ENCODE measurements around the gene NDUFA7.

Gene NDUFA7

GRCh38 chr19:8335343-8336071 lies 14.3 kb upstream of the NDUFA7 start:
- ChIA-PET POLR2A (interaction anchor here (0.6 to 4.4 kb wide), 3 partner anchors 13 to 178 kb away, joined by 3 to 30 read pairs (median 4); partner anchors contain the start of genes NDUFA7, RAB11B, RPS28 and ZNF414), CTCF (interaction anchor here (1.0 to 1.1 kb wide), 2 partner anchors 18 kb away, joined by 3 read pairs; no protein-coding TSS in a partner anchor)
- no peak for DNase-seq (ENCODE audit: extremely low spot score)
- no peak for TF ChIP-seq ARNT (IDR thresholded peaks at IDR 0.05)
- TF ChIP-seq BHLHE40 (IDR thresholded peaks at IDR 0.05; ENCODE audit: borderline replicate concordance), result no peak
- TF ChIP-seq CTBP1 (IDR thresholded peaks at IDR 0.05; ENCODE audit: borderline replicate concordance), result no peak
- TF ChIP-seq SUZ12 (IDR thresholded peaks at IDR 0.05), result no peak
- TF ChIP-seq FOXK2 (IDR thresholded peaks at IDR 0.05), result no peak
- no peak for TF ChIP-seq L3MBTL2 (conservative IDR thresholded peaks at IDR 0.05)
- no peak for TF ChIP-seq FOXA1 (IDR thresholded peaks at IDR 0.05)
- TF ChIP-seq ZNF384 (IDR thresholded peaks at IDR 0.05), result no peak
- TF ChIP-seq FOXM1 (IDR thresholded peaks at IDR 0.05; ENCODE audit: borderline replicate concordance), result no peak
- TF ChIP-seq SP1 (IDR thresholded peaks at IDR 0.05), result no peak
- TF ChIP-seq NFRKB (IDR thresholded peaks at IDR 0.05), result no peak
- TF ChIP-seq LEF1 (IDR thresholded peaks at IDR 0.05; ENCODE audit: borderline replicate concordance), result no peak
- TF ChIP-seq HDGF (IDR thresholded peaks at IDR 0.05; ENCODE audit: borderline replicate concordance), result no peak
- TF ChIP-seq ELF4 (IDR thresholded peaks at IDR 0.05), result no peak
- no peak for TF ChIP-seq PKNOX1 (IDR thresholded peaks at IDR 0.05)
- TF ChIP-seq TARDBP (IDR thresholded peaks at IDR 0.05), result no peak

GRCh38 chr19:8334458-8335342 lies 13.5 kb upstream of the NDUFA7 start:
- ChIA-PET CTCF (interaction anchor here (1.0 kb wide), 1 partner anchor 19 kb away, joined by 3 read pairs; no protein-coding TSS in a partner anchor), POLR2A (interaction anchor here (1.0 to 4.4 kb wide), 3 partner anchors 12 to 191 kb away, joined by 3 to 30 read pairs (median 4); partner anchors contain the start of genes NDUFA7, RPS28 and ZNF414)
- peak; percentile 78 for DNase-seq (ENCODE audit: extremely low spot score)
- no peak for TF ChIP-seq LEF1 (IDR thresholded peaks at IDR 0.05; ENCODE audit: borderline replicate concordance)

DNA sequence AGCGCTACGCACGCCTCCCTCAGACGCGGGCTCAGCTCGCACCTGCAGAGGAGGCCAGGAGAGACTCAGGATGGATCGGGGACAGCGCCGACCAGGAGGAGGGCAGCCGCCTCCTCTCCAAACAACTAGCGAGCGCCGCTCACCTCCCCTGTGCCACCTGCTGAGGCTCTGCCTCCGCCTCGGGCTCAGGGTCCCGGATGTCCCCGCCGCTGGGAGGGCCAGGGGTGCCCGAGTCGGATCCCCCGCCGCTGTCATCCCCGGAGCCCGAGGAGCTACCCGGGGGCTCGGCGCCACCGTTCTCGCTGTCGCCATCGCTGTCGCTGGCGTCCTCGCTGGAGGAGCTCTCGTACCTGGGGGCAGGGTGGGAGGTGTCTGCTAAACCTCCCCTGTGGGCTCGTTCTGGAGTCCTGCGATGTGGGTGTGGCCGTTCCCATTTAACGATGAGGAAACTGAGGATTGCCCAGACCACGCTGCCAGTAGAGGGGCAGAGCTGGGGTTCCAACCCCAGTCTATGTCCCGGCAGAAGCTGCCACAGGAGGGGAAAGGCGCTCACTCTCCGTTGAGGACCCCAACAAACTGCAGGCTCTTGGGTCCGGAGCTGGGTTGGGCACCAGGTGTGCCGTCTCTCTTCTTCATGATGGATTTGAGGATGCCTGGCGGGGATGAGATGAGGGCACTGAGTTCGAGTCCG lies 12.7 kb upstream of the NDUFA7 start:
- TF ChIP-seq PKNOX1 (IDR thresholded peaks at IDR 0.05) (no peak), NFRKB (IDR thresholded peaks at IDR 0.05) (no peak), CTBP1 (IDR thresholded peaks at IDR 0.05; ENCODE audit: borderline replicate concordance) (no peak), LEF1 (IDR thresholded peaks at IDR 0.05; ENCODE audit: borderline replicate concordance) (no peak), FOXA1 (IDR thresholded peaks at IDR 0.05) (no peak), HDGF (IDR thresholded peaks at IDR 0.05; ENCODE audit: borderline replicate concordance) (no peak), L3MBTL2 (conservative IDR thresholded peaks at IDR 0.05) (no peak), ZNF384 (IDR thresholded peaks at IDR 0.05) (no peak), ELF4 (IDR thresholded peaks at IDR 0.05) (no peak), ARNT (IDR thresholded peaks at IDR 0.05) (no peak), SP1 (IDR thresholded peaks at IDR 0.05) (no peak), SUZ12 (IDR thresholded peaks at IDR 0.05) (no peak)
- DNase-seq (ENCODE audit: extremely low spot score), result no peak
- CTCF ChIA-PET, result no interaction called here
- POLR2A ChIA-PET, result interaction anchor here (1.0 to 4.4 kb wide), 3 partner anchors 12 to 192 kb away, joined by 3 to 30 read pairs (median 4); partner anchors contain the start of genes NDUFA7, RPS28 and ZNF414

DNA sequence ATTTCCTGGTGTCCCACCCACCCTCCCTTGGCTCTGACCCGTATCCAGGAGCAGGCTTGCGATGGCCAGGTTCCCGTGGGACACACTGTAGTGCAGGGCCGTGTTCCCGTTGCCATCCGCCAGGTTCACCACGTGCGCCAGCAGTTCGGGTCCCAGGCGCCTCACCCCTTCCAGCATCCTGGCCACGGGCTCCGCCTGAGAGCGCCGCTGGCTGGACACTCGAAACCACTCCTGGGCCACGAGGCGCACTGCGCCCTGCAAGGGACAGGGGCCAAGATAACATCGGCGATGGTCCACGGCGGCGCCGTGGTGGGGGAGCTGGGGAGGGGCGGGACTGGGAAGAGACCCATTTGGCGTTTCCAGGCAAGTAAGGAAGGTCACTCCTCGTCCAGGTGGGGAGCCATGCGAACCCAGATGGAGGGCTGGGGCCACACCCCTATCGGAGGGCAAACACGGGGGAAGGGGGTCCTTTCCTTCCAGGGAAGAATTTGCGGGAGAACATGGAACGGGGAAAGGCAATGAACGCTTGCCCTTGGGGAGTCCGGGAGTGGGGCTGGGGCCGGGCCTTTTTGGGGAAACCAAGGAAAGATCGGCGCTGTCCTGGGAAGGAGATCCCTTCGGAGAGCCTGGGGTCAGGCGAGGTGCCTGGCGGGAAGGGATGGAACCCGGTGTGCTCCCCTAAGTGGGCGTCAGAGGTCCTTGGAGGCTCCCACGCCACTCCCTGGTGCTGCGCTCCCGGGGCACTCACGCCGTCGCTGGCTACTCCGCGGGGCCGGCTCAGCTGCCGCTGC lies 12.0 kb upstream of the NDUFA7 start:
- ChIA-PET POLR2A (interaction anchor here (1.0 to 4.4 kb wide), 2 partner anchors 11 to 193 kb away, joined by 3 to 30 read pairs; partner anchors contain the start of genes NDUFA7 and RPS28), CTCF (no interaction called here)
- TF ChIP-seq ELF4 (IDR thresholded peaks at IDR 0.05) (no peak), LEF1 (IDR thresholded peaks at IDR 0.05; ENCODE audit: borderline replicate concordance) (no peak), HDGF (IDR thresholded peaks at IDR 0.05; ENCODE audit: borderline replicate concordance) (no peak), PKNOX1 (IDR thresholded peaks at IDR 0.05) (no peak), SUZ12 (IDR thresholded peaks at IDR 0.05) (no peak), ZNF384 (IDR thresholded peaks at IDR 0.05) (no peak), BHLHE40 (IDR thresholded peaks at IDR 0.05; ENCODE audit: borderline replicate concordance) (no peak), FOXA1 (IDR thresholded peaks at IDR 0.05) (no peak), CTBP1 (IDR thresholded peaks at IDR 0.05; ENCODE audit: borderline replicate concordance) (no peak)
- DNase-seq (ENCODE audit: extremely low spot score), result no peak
